Hepatocyte (in vitro differentiated cells): ENCODE data around the gene DHRS7. TPM values are rescaled to one million over a fixed set of nuclear protein-coding genes. Genes with fewer than 3 reads are reported as not detected.

Experiments used
- DNase-seq: peaks from one replicate; pipeline ENCODE4 v3.0.0-alpha.2; 2016; ENCODE audit warnings: low spot score
- H2AFZ ChIP-seq: fragments of 200-600 bp; sonication (generic); 2 replicates; pipeline ENCODE4 v1.6.0; 2016; ENCODE audit warnings: antibody characterized with exemption, mild to moderate bottlenecking
- H3K27ac ChIP-seq: fragments of 200-600 bp; sonication (generic); 2 replicates; pipeline ENCODE4 v1.5.1; 2016; ENCODE audit warnings: mild to moderate bottlenecking
- H3K27me3 ChIP-seq: fragments of 200-600 bp; sonication (generic); 2 replicates; pipeline ENCODE4 v1.6.1; 2016
- H3K36me3 ChIP-seq: fragments of 200-600 bp; sonication (generic); replicated peaks from 2 replicates; pipeline ENCODE4 v1.5.1; 2016; ENCODE audit warnings: low read depth; ENCODE audit not compliant: insufficient read depth
- H3K4me1 ChIP-seq: fragments of 200-600 bp; sonication (generic); 2 replicates; pipeline ENCODE4 v1.5.1; 2016; ENCODE audit warnings: mild to moderate bottlenecking, moderate library complexity; ENCODE audit not compliant: insufficient read depth
- H3K4me2 ChIP-seq: fragments of 200-600 bp; sonication (generic); 2 replicates; pipeline ENCODE4 v1.6.0; 2016
- H3K4me3 ChIP-seq: fragments of 200-600 bp; sonication (generic); 2 replicates; pipeline ENCODE4 v1.5.1; 2016; ENCODE audit warnings: mild to moderate bottlenecking
- H3K79me2 ChIP-seq: fragments of 200-600 bp; sonication (generic); 2 replicates; pipeline ENCODE4 v1.6.0; 2017; ENCODE audit warnings: mild to moderate bottlenecking
- H3K9me2 ChIP-seq: fragments of 200-600 bp; sonication (generic); replicated peaks from 2 replicates; pipeline ENCODE4 v1.6.0; 2017; ENCODE audit warnings: mild to moderate bottlenecking; ENCODE audit not compliant: insufficient read depth
- H3K9me3 ChIP-seq: fragments of 200-600 bp; sonication (generic); 2 replicates; pipeline ENCODE4 v1.5.1; 2016; ENCODE audit warnings: low read depth, mild to moderate bottlenecking
- H4K20me1 ChIP-seq: fragments of 200-600 bp; sonication (generic); 2 replicates; pipeline ENCODE4 v1.6.0; 2016; ENCODE audit warnings: mild to moderate bottlenecking; ENCODE audit not compliant: insufficient read depth, poor library complexity, severe bottlenecking
- EZH2 ChIP-seq: fragments of 200-600 bp; sonication (generic); IDR thresholded peaks from 2 replicates; pipeline ENCODE4 v1.6.1; 2016; ENCODE audit warnings: antibody characterized with exemption, mild to moderate bottlenecking, borderline replicate concordance
- EZH2phosphoT487 ChIP-seq: fragments of 200-600 bp; sonication (generic); IDR thresholded peaks from one replicate; pipeline ENCODE4 v1.6.1; 2018; ENCODE audit warnings: antibody characterized with exemption, mild to moderate bottlenecking, low read depth, moderate library complexity; ENCODE audit not compliant: unreplicated experiment, severe bottlenecking
- WGBS: methylation state at CpG from one replicate; pipeline ENCODE4 v1.1.6; 2016; ENCODE audit warnings: low lambda C conversion rate; ENCODE audit errors: missing lambda C conversion rate; 5-methylcytosine and 5-hydroxymethylcytosine counted together
- polyA plus RNA-seq: library from polyadenylated mRNA; unstranded; fragments of >200 nt; fragmentation: Nextera tagmentation; extraction: Ambion mirVana; gene quantifications from 2 replicates; pipeline ENCODE4 v1.2.1, GENCODE V29; 2016
- total RNA-seq: library from RNA; depleted of rRNA; stranded (reverse); fragments of >200 nt; gene quantifications from 2 replicates; pipeline ENCODE4 v1.2.3, GENCODE V29; 2014
- TF ChIP-seq, protein P1 (sequence below): fragments of 200-600 bp; sonication (generic); IDR thresholded peaks from 2 replicates; pipeline ENCODE4 v1.5.1; 2016; ENCODE audit warnings: antibody characterized with exemption, mild to moderate bottlenecking; ENCODE audit not compliant: poor library complexity

DHRS7 gene
- total and polyA plus RNA-seq, 2 experiments from 2014 or later: 389 TPM

DNA sequence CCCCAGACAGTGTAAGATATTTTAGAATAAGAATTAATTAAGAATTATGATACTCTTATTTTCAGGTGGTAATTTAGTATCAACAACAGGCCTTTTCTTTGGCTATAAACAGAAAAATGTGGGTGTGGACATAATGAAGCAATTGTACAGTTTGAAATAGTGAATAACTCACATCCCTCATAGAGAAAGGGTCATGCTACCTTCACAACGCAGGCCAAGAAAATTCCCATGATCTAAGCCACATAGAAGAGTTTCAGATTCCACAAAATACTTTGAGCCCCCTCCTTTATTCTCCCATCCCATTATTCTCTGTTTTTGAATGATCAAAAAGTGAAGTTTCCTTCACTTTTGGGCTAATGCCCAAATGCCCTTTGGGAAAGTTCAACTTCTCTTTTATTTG, 23.5 kb upstream of the DHRS7 start:
- no peaks in the 10 kb centered on the region for H3K4me1 ChIP-seq
- no peaks in the 10 kb centered on the region for H3K79me2 ChIP-seq
- no peak overlapping the region for H2AFZ ChIP-seq
- no peaks in the 10 kb centered on the region for H3K9me2 ChIP-seq
- H3K27me3 ChIP-seq: no peaks in the 10 kb centered on the region
- no peaks in the 10 kb centered on the region for H3K36me3 ChIP-seq
- DNase-seq: no peak
- H3K27ac ChIP-seq: no peak overlapping the region
- no peaks in the 10 kb centered on the region for H4K20me1 ChIP-seq
- WGBS: 76% methylated on average over 1 of the region's 1 CpG
- TF ChIP-seq, protein P1, sequence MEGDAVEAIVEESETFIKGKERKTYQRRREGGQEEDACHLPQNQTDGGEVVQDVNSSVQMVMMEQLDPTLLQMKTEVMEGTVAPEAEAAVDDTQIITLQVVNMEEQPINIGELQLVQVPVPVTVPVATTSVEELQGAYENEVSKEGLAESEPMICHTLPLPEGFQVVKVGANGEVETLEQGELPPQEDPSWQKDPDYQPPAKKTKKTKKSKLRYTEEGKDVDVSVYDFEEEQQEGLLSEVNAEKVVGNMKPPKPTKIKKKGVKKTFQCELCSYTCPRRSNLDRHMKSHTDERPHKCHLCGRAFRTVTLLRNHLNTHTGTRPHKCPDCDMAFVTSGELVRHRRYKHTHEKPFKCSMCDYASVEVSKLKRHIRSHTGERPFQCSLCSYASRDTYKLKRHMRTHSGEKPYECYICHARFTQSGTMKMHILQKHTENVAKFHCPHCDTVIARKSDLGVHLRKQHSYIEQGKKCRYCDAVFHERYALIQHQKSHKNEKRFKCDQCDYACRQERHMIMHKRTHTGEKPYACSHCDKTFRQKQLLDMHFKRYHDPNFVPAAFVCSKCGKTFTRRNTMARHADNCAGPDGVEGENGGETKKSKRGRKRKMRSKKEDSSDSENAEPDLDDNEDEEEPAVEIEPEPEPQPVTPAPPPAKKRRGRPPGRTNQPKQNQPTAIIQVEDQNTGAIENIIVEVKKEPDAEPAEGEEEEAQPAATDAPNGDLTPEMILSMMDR: no peak
- TF ChIP-seq EZH2: no peak
- no peak for TF ChIP-seq EZH2phosphoT487
- no peaks in the 10 kb centered on the region for H3K9me3 ChIP-seq
- no peak overlapping the region for H3K4me3 ChIP-seq
- no peak overlapping the region for H3K4me2 ChIP-seq

DNA sequence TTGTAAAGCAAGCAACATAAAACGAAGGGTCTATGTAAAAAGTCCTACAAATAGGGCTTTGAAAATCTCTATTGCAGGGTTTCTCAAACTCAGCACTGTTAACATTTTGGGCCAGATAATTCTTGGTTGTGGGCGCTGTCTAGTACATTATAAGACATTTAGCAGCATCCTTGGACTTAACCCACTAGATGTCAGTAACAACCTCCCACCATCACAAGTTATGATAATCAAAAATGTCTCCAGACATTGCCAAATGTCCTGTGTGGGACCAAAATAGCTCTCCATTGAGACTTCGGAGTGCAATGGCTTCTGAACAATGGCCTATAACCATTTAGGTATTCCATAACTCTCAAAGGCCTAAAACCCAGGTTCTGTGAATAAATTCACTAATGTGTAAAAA, 22.9 kb upstream of the DHRS7 start:
- Histone ChIP-seq H4K20me1 (no peaks in the 10 kb centered on the region), H3K27me3 (no peaks in the 10 kb centered on the region), H3K4me1 (no peaks in the 10 kb centered on the region), H3K9me2 (no peaks in the 10 kb centered on the region), H3K4me3 (no peak overlapping the region), H3K79me2 (no peaks in the 10 kb centered on the region), H3K27ac (no peak overlapping the region), H3K9me3 (no peaks in the 10 kb centered on the region), H2AFZ (no peak overlapping the region), H3K4me2 (no peak overlapping the region), H3K36me3 (no peaks in the 10 kb centered on the region)
- WGBS: 74% methylated on average over 3 of the region's 3 CpGs
- no peak for TF ChIP-seq EZH2phosphoT487
- TF ChIP-seq, protein P1: peak; percentile 12
- no peak for TF ChIP-seq EZH2
- DNase-seq: no peak

DNA sequence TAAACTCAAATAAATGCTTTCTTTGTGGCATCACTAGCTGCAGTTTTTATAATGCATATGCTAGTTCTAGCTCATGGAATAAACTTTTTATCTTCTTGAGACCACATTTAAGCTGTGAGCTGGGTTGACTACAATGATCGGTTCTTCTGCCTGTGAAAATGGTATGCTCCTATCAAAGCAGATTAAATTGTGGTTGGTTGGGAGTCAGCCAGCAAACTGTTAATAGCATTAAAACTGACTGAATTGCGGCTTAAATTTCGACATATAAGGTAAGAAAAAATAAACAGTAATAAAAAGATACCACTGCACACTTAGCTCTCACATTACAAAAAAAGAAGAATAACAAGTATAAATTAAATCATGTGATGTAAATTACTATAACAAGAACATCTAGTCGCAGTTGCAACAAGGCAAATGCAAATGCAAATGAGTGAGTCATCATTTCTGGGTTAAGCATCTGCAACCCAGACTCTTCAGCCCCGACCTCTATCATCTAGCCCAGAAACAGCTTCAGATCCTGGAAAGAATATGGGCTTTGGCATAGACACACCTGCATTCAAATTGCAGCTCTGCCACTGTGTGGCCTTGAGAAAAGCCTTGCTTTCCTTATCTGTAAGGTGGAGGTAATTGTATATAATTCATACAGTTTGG, 19.8 kb upstream of the DHRS7 start:
- H3K4me2 ChIP-seq: no peak overlapping the region
- no peaks in the 10 kb centered on the region for H3K9me3 ChIP-seq
- 59% methylated on average over 5 of the region's 5 CpGs for WGBS
- H2AFZ ChIP-seq: no peak overlapping the region
- no peaks in the 10 kb centered on the region for H4K20me1 ChIP-seq
- no peaks in the 10 kb centered on the region for H3K79me2 ChIP-seq
- H3K36me3 ChIP-seq: no peaks in the 10 kb centered on the region
- no peaks in the 10 kb centered on the region for H3K9me2 ChIP-seq
- TF ChIP-seq, protein P1: no peak
- TF ChIP-seq EZH2 (no peak), EZH2phosphoT487 (no peak)
- no peak overlapping the region for H3K27ac ChIP-seq
- no peaks in the 10 kb centered on the region for H3K27me3 ChIP-seq
- DNase-seq: no peak
- H3K4me3 ChIP-seq: no peak overlapping the region
- no peaks in the 10 kb centered on the region for H3K4me1 ChIP-seq
